Choroid plexus epithelial cell (primary cell): ENCODE results near the gene THOC6.

Experiments
- DNase-seq: peaks from one replicate; pipeline ENCODE4 v3.0.0-alpha.2; 2010; ENCODE audit warnings: low read depth
- H3K4me3 ChIP-seq: 2 replicates; pipeline ENCODE4 v1.5.1; 2011; ENCODE audit warnings: low read depth, mild to moderate bottlenecking, control low read depth, low read length, moderate library complexity
- TF ChIP-seq, protein P1 (sequence below): conservative IDR thresholded peaks from 2 replicates; pipeline ENCODE4 v1.5.1; 2011; ENCODE audit warnings: low read depth, mild to moderate bottlenecking, control low read depth, inconsistent platforms, low read length, moderate library complexity

The THOC6 gene

GRCh38 chr16:2979669-2980226 is 44.1 kb upstream of the THOC6 start:
- TF ChIP-seq, protein P1, sequence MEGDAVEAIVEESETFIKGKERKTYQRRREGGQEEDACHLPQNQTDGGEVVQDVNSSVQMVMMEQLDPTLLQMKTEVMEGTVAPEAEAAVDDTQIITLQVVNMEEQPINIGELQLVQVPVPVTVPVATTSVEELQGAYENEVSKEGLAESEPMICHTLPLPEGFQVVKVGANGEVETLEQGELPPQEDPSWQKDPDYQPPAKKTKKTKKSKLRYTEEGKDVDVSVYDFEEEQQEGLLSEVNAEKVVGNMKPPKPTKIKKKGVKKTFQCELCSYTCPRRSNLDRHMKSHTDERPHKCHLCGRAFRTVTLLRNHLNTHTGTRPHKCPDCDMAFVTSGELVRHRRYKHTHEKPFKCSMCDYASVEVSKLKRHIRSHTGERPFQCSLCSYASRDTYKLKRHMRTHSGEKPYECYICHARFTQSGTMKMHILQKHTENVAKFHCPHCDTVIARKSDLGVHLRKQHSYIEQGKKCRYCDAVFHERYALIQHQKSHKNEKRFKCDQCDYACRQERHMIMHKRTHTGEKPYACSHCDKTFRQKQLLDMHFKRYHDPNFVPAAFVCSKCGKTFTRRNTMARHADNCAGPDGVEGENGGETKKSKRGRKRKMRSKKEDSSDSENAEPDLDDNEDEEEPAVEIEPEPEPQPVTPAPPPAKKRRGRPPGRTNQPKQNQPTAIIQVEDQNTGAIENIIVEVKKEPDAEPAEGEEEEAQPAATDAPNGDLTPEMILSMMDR, result no peak
- peak; percentile 10 for DNase-seq
- peak overlapping the region; percentile 85 for H3K4me3 ChIP-seq

DNA sequence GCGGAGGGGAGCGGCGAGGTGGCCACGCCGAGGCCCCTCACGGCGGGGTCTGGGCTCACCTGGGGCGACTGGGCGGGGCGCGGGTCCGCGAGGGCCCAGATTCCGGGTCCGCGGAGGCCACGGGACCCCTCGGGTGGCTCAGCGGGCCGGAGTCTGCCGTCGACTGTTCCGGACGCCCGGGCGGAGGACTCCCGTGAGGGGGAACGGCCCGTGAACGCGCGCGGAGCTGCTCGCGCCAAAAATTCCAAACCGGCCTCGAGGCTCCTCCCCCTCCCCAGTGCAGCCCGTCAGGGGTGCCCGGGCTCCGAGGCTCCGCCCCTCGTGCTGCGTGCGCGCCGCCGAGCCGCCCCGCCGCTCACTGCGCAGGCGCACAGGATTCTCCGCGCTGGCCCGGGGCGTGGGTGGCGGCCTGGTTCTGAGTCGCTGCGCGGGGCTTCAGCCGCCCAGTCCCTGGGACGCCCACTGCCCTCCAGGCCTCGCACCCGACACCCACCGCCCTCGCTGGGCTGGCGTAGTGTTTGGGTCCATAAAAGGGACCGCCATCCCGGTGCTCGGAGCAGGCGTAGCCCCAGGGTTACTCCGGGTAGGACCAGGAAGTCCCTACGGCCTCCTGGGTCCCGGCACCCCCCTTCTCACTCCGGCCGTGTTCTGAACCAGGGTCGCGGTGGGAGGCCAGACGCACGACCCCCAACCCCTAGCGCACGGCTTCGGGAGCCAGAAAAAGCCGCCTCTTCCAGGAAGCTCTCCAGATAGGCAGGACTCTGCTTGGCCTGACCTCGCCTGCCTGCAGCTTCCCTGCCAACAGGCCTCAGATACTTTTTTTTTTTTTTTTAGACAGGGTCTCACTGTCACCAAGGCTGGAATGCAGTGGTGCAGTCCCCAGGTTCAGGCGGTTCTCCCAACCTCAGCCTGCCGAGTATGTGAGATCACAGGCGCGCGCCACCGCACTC is 43.3 kb upstream of the THOC6 start, which contains the start of gene PKMYT1:
PKMYT1 (minus strand) TSS at position 220 of the 950 bp plus-strand sequence. CDS start 789 bp downstream, outside the sequence.
- DNase-seq, result peak; percentile 83
- TF ChIP-seq, protein P1, result no peak
- H3K4me3 ChIP-seq, result peak within 1 kb of the TSS; percentile 85

GRCh38 chr16:2981177-2981898 is 42.5 kb upstream of the THOC6 start:
- peak; percentile 11 for DNase-seq
- H3K4me3 ChIP-seq, result no peak overlapping the region

GRCh38 chr16:2981899-2982250 is 42.0 kb upstream of the THOC6 start:
- H3K4me3 ChIP-seq, result no peak overlapping the region
- DNase-seq, result no peak
- TF ChIP-seq, protein P1, result no peak

More at GRCh38 chr16:2981177-2981898, 42.5 kb upstream of the THOC6 start:
- TF ChIP-seq, protein P1, result no peak

GRCh38 chr16:2982402-2982801 is 41.4 kb upstream of the THOC6 start:
- TF ChIP-seq, protein P1, result no peak
- no peak for DNase-seq
- no peak overlapping the region for H3K4me3 ChIP-seq

DNA sequence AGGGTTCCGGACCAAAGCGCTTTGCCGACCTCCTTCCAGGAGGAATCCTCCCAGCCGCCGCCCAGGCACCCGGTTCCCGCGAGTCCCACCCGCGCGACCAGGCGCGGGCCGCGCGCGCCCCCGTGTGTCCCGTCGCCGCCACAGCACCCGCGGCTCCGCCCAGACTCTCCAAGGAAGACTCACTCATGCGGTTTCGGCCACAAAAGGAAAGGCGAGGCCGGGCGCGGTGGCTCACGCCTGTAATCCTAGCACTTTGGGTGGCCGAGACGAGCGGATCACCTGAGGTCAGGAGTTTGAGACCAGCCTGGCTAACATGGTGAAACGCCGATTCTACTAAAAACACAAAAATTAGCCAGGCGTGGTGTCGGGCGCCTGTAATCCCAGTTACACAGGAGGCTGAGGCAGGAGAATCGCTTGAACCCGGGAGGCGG is 40.1 kb upstream of the THOC6 start:
- peak; percentile 69 for DNase-seq
- peak overlapping the region; percentile 44 for H3K4me3 ChIP-seq
- TF ChIP-seq, protein P1, result peak; percentile 52
